Hepatocyte (in vitro differentiated cells): ENCODE measurements around the gene MDGA2.

Experiments used
- EZH2phosphoT487 ChIP-seq: fragments of 200-600 bp; sonication (generic); IDR thresholded peaks from one replicate; pipeline ENCODE4 v1.6.1; 2018; ENCODE audit warnings: antibody characterized with exemption, mild to moderate bottlenecking, low read depth, moderate library complexity; ENCODE audit not compliant: unreplicated experiment, severe bottlenecking
- TF ChIP-seq, protein P1 (sequence below): fragments of 200-600 bp; sonication (generic); IDR thresholded peaks from 2 replicates; pipeline ENCODE4 v1.5.1; 2016; ENCODE audit warnings: antibody characterized with exemption, mild to moderate bottlenecking; ENCODE audit not compliant: poor library complexity

GRCh38 chr14:47651337-47651736 lies 24.1 kb downstream of the MDGA2 start:
- TF ChIP-seq, protein P1, sequence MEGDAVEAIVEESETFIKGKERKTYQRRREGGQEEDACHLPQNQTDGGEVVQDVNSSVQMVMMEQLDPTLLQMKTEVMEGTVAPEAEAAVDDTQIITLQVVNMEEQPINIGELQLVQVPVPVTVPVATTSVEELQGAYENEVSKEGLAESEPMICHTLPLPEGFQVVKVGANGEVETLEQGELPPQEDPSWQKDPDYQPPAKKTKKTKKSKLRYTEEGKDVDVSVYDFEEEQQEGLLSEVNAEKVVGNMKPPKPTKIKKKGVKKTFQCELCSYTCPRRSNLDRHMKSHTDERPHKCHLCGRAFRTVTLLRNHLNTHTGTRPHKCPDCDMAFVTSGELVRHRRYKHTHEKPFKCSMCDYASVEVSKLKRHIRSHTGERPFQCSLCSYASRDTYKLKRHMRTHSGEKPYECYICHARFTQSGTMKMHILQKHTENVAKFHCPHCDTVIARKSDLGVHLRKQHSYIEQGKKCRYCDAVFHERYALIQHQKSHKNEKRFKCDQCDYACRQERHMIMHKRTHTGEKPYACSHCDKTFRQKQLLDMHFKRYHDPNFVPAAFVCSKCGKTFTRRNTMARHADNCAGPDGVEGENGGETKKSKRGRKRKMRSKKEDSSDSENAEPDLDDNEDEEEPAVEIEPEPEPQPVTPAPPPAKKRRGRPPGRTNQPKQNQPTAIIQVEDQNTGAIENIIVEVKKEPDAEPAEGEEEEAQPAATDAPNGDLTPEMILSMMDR = no peak
- no peak for TF ChIP-seq EZH2phosphoT487
